Adipose tissue (tissue), 3 donors: ENCODE results near the gene GRM5. TPM values are rescaled to one million over a fixed set of nuclear protein-coding genes. Genes with fewer than 3 reads are reported as not detected.
"Not testable (repeated sequence)": the region's sequence is repeated elsewhere in the genome, so short reads cannot be mapped to it uniquely, and the experiment has no call there.

Experiments used
- H3K27ac ChIP-seq: one replicate; pipeline ENCODE4 v1.5.1; 2013; ENCODE audit warnings: low read depth, low read length
- WGBS, 3 donors: extraction: QIAGEN DNeasy Blood & Tissue Kit; methylation state at CpG; one replicate each; pipeline ENCODE4 v1.1.7; 2013; 5-methylcytosine and 5-hydroxymethylcytosine counted together
- polyA plus RNA-seq, 3 donors: library from polyadenylated mRNA; stranded (reverse); fragments of 200-250 nt; gene quantifications; one replicate each; pipeline ENCODE4 v1.2.3, GENCODE V29; 2013
- donor health status: healthy with polysubstance abuse.
- donor health status: Bipolar disorder and iron deficiency.
- donor health status: healthy.

GRM5 gene
- polyA plus RNA-seq, 3 donors, result 0.01 TPM; not detected in 2

DNA sequence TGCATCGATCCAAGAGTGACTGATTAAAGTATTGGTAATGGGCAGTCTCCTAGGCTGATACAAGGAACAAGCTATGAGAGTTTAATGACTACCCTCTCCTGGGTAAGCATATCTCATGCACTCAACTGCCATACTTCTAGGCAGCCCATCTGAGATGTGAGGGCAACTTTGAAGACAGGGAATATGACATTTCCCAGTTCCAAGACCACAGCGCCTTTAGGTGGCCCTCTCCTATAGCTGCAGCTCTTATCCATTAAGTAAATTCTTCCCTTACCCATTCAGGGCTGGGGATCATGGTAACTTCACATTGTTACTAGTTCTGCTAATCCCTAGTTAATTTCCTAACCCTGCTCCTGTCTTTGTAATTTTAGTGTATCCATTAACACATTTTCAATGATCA is 570.9 kb downstream of the GRM5 start:
- 92 to 98% (median 97%) methylated on average over 2 of the region's 2 CpGs for WGBS, 3 donors
- H3K27ac ChIP-seq, result no peak overlapping the region

DNA sequence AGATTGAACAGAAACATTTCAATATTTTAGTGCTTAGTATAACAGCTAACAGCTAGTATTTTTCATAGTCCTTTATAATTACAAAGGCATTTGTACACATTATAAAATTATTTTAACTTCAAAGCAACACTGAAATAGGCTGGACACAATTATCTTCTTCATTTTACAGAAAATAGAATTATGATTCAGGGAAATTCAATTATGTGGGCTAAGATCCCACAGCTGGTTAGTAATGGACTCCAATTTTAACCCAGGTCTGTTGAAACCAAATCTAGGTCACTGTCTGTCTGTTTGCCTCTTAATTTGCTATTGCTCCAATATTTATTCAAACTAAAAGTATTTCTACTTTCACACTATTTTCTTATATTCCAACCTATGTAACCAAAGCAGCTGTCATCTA is 574.1 kb downstream of the GRM5 start:
- no peak overlapping the region for H3K27ac ChIP-seq

DNA sequence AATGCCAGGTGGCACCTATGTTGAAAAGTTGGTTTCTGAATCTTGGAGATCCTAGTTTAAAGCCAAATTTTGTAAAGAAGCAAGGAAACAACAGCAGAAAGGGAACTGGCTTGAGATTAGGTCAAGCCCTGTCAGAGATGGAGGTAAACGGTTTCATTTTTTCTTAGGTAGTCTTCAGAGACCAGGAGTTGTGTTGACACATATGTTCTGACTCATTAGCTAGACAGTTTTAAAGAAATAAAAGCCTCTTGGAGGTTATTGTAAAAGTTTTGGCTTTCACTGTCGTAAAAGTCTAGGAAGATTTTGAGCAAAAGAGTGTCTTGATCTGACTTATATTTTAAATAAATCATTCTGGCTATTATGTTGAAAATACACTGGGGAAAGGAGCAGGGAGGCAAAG is 576.8 kb downstream of the GRM5 start:
- WGBS, 3 donors, result 78 to 83% (median 80%) methylated on average over 2 of the region's 2 CpGs
- H3K27ac ChIP-seq, result no peak overlapping the region

DNA sequence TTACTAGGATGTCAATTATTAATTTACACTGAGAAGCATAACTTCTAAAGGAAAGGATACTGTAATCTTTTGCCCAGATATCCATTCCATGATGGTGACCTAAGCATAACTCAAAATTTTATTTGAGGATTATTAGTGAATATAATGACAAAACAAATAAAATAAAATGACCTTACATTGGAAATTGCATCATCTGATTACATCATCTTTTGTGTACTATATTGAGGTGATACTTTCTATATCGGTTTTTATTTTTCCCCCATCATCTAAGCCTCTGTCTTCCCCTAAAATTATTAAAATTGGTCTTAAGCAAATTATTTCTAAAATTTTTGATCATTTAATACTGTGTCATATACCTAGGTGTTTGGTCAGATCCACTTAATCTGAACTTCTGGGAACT is 578.1 kb downstream of the GRM5 start:
- no peak overlapping the region for H3K27ac ChIP-seq
- 81 to 100% (median 95%) methylated on average over 1 of the region's 1 CpG for WGBS, 3 donors

GRCh38 chr11:88484873-88485621 is 580.7 kb downstream of the GRM5 start:
- WGBS, 3 donors, result 73 to 80% (median 77%) methylated on average over 6 of the region's 6 CpGs
- no peak overlapping the region for H3K27ac ChIP-seq

DNA sequence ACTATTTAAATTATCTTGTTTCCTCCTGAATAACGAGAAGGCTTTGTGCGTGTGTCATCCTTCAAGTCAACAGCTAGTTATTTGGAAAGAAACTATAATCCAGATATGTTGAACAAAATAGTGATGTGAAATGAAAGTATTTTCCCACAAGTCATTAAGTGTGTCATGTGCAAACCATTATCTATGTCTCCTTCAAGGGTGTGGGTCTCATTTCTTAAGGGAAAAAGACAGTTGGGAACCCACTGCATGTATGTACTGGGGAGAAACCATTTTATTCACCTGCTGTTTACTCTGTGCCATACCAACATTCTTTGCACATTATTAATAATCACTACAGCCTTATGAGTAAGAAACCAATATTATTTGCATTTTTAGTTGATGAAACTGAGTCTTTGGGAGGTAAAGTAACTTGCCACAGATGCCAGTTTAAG is 582.9 kb downstream of the GRM5 start:
- 90 to 99% (median 93%) methylated on average over 2 of the region's 2 CpGs for WGBS, 3 donors
- H3K27ac ChIP-seq, result no peak overlapping the region

DNA sequence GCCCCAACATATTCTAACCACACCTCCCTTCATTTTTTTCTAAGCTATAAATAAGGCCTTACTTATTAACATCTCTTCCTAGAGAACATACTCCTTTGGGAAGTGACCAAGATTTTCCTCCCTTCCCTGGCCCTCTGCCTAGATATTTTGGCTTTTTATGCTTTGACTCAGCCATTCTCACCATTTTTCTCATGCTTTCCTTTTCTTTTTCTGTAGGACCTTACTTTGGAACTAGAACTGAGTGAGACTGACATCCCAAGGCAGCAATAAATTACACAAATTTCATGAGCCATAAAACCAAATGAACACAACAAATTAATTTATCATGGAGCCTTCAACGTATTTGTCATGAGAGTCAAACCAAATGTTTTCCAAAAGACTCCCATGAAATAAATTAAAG is 585.6 kb downstream of the GRM5 start:
- no peak overlapping the region for H3K27ac ChIP-seq
- 26 to 41% (median 34%) methylated on average over 1 of the region's 1 CpG for WGBS, 3 donors

DNA sequence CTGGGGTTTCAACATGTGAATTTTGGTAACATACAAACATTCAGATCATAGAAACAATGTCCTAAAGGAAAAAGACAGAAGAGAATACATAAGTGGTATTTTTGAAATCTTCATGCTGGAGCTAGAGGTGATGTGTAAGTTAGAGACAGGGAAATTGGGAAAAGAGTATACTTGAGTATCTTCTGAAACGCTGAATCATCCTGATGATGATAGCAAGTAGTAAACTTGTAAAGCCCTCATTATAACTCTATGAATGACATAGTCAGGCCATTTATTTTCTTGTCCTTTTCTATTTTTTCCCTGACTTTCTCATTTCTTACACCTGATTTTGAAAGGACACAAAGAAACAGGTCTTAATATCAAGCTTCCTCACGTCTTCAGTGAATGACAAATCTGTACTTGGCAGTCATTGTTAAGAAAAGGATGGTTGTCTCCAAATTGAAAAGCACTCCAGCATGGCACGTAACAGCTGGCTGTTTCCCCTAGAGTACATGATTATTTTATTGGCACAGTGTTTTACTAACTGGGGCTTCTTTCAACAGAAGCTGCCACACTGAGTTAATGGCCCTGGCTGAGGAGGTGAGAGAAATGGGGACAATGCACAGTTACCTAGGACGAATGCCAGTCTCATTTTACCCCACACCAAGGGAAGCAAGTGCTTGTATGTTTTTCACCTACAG is 587.5 kb downstream of the GRM5 start:
- no peak overlapping the region for H3K27ac ChIP-seq
- 67 to 84% (median 82%) methylated on average over 4 of the region's 4 CpGs for WGBS, 3 donors

DNA sequence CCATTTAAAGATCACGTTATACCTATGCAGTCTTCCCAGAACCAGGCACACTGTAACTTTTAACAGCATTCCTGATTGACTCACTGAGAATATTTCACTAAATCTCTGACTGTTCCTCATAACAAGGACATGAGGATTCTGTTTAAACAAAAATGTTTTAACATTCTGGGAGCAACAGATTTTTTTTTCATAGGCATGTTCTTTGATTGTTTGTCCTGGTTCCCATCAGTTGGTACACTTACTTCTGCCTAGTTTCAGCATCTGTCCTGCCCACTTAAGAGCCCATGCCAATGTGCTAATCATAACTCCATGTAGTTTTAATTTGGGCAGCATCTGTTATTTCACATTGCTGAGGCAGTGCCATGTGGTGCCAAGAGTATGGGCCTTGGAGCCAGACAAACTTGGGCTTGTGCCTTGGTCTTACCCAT is 589.8 kb downstream of the GRM5 start:
- H3K27ac ChIP-seq, result no peak overlapping the region
- WGBS, 3 donors, result 41 to 71% (median 58%) methylated on average over 1 of the region's 1 CpG

- no peak overlapping the region for H3K27ac ChIP-seq
- 73 to 79% (median 78%) methylated on average over 2 of the region's 2 CpGs for WGBS, 3 donors
Observed at GRCh38 chr11:88474655-88475054, 591.1 kb downstream of the GRM5 start.

DNA sequence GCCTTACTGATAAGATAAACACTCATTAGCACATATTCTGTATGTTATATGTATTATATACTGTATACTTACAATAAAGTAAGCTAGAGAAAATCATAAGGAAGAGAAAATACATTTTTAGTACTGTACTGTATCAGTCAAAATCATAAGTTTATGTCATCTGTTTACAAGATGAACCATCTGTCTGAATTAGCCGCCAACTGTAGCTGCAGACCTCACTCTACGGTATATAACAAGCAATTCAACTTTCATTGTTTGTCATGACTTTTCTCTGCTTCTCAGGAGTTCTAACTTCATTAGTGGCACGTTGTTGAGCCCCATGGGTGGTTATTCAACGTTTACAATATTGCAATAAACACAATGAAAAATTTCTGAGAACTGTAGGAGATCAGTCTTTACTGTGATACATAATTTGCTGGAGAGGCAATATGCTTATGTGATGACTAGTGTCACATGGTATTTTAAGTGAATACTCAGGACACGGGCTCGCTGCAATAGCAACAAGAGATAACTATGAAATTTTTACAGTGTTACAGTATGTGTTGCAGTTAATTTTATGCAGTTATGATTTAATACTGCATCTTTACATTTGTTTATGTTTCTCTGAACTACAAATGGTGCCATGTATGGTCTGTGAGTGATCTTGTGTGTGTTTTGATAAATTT is 596.1 kb downstream of the GRM5 start:
- no peak overlapping the region for H3K27ac ChIP-seq
- 70 to 79% (median 77%) methylated on average over 6 of the region's 6 CpGs for WGBS, 3 donors

GRCh38 chr11:88464528-88464927 is 601.3 kb downstream of the GRM5 start:
- 82 to 88% (median 87%) methylated on average over 4 of the region's 4 CpGs for WGBS, 3 donors
- H3K27ac ChIP-seq, result no peak overlapping the region

GRCh38 chr11:88463301-88463700 is 602.5 kb downstream of the GRM5 start:
- WGBS, 3 donors, result 74 to 91% (median 84%) methylated on average over 6 of the region's 6 CpGs
- not testable (repeated sequence) for H3K27ac ChIP-seq

GRCh38 chr11:88458047-88458446 is 607.7 kb downstream of the GRM5 start:
- 73 to 93% (median 87%) methylated on average over 4 of the region's 4 CpGs for WGBS, 3 donors
- H3K27ac ChIP-seq, result not testable (repeated sequence)

- 90 to 98% (median 96%) methylated on average over 2 of the region's 2 CpGs for WGBS, 3 donors
- H3K27ac ChIP-seq, result no peak overlapping the region
Observed at GRCh38 chr11:88455974-88456373, 609.8 kb downstream of the GRM5 start.

GRCh38 chr11:88454881-88455280 is 610.9 kb downstream of the GRM5 start:
- WGBS, 3 donors, result 74 to 86% (median 81%) methylated on average over 3 of the region's 3 CpGs
- H3K27ac ChIP-seq, result no peak overlapping the region
